Measurements from ENCODE around the gene LGALS9B.
"Not testable (repeated sequence)": the region's sequence is repeated elsewhere in the genome, so short reads cannot be mapped to it uniquely, and the experiment has no call there.

GRCh38 chr17:20477398-20478071 is 10.2 kb upstream of the LGALS9B start:
- not testable (repeated sequence) for TF ChIP-seq SP1 (IDR thresholded peaks at IDR 0.05); SP1 (CRISPR knock-in tag; IDR thresholded peaks at IDR 0.05); CCAR2 (optimal IDR thresholded peaks at IDR 0.05; ENCODE audit: low read depth, low read length); HES4 (CRISPR knock-in tag; IDR thresholded peaks at IDR 0.05; ENCODE audit: borderline replicate concordance); AHR (CRISPR knock-in tag; IDR thresholded peaks at IDR 0.05); JUN (CRISPR knock-in tag; IDR thresholded peaks at IDR 0.05)
